HK-2 (cell line): Measurements from ENCODE around the gene TNRC6B.
A peak's percentile ranks its signal among the peaks of the same experiment; 100 is the strongest.
"Not testable (repeated sequence)": the region's sequence is repeated elsewhere in the genome, so short reads cannot be mapped to it uniquely, and the experiment has no call there.

Source experiments
- DNase-seq: peaks from one replicate; pipeline ENCODE4 v3.0.0-alpha.2; 2018; ENCODE audit not compliant: unreplicated experiment

TNRC6B gene

DNA sequence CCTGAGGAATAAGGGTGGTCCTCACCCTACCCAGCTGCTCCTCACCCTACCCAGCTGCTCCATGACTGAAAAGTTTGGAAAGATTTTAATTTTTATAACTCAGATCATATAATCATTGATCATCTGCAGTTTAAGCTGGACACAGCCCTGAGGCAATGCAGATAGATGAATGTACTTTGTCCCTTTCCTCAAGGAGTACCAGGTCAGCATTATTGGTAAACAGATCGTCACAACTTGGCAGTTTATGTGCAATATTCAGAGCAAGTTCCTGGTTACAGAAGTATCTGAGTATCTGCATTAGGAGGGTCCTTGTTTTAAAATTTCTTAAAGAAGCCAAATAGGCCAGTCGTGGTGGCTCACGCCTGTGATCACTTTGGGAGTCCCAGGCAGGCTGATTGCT is 3.6 kb downstream of the TNRC6B start:
- no peak for DNase-seq

DNA sequence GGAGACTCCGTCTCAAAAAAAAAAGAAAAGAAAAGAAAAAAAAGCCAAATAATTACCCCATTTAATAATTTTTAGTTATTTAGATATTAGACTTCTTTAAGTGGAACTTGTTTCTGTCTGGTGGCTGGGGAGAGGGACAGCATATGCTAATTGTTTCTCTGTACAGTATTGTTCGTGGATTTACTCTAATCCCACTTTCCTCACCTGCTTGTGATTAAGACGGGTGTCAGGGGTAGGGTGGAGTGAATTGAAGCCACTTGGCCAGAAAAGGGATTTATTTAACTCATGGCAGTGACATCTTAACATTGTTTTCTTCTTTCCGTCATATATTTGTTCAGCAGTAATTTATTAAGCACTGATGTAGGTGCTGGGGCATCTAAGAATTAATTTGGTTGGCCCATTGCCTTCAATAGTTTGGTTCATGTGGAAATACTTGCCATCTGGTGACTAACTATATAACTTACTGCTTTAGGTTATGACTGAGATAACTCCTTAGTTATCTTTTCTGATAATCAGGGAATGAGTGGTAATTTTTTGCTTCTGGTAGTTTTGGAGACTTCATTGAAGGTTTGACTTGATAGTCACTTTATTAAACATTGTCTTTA is 4.6 kb downstream of the TNRC6B start:
- DNase-seq = no peak

DNA sequence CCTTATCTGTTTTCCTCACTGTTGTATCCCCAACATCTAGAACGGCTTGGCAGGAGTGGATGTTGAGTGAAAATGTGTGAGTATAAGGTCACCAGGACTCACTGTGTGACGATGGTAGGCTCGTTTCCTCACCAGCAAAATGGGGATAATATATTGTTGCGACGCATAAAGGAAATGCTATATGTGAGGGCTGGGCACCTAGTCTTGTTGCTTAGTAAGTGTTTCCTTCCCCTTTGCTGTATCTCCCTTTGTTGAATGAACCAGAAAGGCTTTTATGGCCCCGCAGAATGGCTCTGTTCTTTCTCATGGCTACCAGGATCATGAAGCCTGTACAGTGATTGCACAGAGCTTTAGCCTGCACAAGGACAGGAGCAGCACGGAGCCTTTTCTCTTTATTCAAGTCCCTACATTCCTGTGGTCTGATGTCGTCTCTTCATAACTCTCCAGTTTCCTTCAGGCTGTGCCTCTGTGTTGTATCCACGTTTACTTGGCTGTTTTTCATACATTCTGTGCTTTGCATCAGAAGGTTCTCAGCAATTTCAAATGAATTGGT is 5.4 kb downstream of the TNRC6B start:
- no peak for DNase-seq

DNA sequence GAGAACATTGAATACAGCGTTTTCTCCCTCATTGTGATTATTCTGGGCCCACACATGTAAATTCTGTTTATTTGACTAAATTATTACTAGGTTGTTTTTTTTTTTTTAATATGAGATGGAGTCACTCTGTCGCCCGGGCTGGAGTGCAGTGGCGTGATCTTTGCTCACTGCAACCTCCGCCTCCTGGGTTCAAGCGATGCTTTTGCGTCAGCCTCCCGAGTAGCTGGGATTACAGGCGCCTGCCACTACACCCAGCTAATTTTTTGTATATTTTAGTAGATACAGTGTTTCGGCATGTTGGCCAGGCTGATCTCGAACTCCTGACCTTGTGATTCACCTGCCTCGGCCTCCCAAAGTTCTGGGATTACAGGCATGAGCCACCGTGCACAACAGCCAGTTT is 5.9 kb downstream of the TNRC6B start:
- not testable (repeated sequence) for DNase-seq

DNA sequence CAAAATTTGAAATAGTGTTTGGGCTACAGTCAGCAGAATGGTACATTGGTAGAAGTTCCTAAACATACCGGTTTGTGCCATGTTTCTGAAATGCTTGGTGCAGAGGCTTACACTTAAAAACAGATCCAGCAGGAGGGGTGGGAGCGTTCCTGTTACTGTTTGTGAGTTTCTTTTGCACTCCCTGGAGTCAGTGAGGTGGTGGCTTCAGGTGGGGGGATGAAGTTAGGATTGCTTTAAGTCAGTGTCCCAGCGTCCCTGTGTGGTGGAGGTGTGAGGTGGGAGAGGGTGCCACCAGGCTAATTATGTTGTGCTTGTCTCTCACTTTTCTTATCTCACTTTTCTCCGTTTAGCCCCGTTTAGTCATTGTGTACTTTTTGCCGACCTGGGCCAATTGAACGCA is 9.7 kb downstream of the TNRC6B start:
- no peak for DNase-seq

DNA sequence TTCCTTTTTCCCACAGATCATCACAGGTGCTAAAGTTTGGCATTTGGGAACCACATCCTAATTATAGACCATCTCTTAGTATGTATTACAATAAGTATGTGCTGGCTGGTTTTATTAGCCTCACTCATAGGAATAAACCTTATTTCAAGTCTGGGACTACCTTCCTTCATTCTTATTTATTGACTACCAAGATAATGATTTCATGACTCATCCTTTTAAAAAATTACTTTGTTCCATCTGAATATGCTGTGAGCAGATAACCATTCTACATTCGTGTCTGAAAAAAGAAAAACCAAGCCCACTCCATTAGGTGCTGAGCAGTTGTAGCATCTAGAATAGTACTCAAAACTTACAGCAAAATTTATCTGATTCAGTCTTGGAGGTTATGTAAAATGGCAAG is 12.3 kb downstream of the TNRC6B start:
- no peak for DNase-seq

DNA sequence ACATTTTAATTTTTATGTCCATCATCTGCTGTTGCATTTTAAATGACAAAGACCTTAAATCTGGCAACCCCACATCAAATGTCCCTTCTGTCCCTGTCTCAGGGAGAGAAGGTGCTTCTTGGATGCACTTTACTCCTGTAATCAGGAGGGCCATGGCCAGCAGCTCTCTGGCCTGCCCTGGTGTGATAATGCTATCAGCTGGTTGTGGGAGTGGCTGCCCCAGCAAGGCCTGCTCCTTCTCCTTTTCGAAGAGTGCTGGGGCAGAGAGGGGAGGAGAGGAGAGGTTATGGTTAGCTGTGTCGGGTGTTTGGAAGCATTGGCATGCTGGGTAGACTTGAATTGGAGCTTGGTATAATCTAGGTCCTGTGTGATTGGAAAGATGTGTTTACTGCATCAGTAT is 12.8 kb downstream of the TNRC6B start:
- no peak for DNase-seq

DNA sequence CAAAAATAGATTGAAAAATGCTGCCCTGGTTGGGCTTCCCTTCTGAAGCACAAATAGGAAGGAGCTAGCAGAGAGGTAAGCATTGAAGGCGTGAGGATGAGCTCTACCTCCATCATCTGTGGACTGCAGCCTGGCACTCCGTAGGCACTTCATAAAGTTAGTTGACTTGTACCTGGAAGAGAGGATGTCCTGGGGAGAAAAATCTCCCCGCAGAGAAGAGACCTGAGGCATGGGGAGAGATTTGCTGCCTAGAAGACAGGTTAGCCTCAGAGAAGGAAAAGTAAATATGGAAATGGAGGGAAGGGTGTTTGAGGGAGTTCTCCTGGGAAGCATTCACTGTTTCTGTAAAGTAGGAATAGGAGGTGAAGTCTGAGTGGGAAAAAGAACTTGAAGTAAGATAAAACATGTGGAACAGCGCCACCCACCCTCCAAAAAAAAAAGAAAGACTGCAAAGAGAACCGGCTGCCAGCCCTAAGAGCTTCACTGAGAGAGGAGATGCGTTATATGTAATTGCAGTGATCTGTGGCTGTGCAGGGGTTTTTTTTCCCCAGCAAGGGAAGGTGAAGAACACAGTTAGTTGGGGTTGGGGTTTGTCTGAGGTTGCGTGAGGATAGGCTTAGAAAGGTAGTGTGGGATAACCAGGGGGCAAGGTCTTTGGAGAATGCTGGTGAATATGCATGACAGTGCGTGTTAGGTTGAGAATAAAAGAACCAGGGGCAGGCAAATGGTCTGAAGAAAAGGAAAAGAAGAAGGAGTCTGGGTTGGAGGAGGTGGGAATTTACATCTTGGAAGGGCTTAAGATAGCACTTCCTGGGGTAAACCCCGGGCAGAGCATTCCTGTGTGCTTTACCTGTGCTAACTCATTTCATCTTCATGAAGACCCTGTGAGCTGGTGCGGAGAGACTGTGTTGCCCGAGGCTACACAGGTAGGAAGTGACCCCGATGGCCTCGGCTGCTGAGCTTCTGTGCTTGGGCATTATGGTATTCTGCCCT is 16.0 kb downstream of the TNRC6B start:
- no peak for DNase-seq

DNA sequence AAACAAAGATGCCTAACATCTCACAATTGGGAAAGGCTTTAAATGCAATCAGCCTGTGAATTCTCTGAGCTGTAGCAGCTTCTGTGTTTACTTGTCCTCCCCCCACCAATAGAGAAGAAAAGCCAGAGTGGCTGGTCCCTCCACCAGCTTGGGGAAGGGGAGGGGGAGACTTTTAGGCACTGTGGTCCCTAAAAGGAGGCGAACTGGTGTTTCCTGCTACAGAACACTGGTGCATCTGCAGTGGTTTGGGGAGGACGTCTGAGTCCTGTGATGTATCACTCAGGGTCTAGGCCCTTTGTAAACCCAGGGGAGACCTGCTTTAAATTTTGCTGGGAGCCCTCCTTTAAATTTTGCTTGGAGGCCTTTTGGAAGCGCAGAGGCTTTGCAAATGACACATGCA is 16.9 kb downstream of the TNRC6B start:
- no peak for DNase-seq

DNA sequence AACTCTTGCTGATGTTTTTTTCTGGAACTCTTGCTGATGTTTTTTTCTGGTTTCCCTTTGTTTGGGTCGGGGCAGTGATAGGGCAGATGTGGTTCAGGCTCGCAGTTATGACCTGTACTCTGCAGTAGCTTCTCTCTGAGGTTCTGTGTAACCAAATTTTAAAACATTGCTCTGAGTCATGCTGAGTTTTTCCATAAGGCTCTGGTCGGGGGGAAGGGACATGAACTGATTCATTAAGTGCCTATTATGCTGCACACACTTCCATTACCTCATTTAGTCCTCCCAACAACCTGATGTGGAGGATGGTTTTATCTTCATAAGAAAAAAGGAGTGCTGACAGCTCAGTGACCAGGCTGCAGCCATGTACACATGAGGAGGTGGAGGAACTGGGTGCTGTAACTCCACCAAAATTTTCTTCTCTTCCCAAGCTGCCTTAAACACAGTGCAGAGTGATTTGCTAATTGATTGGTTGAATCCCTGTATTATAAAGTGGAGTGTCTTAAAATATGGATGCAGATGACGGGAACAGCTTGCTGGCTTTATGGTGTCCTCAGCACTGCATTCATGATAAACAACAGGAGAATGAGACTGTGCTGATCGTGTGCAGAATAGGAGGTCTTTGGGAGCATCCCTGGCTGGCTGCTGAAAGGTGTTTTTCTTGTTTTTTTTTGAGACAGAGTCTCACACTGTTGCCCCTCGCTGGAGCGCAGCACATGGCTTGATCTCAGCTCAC is 19.1 kb downstream of the TNRC6B start:
- peak; percentile 22 for DNase-seq

DNA sequence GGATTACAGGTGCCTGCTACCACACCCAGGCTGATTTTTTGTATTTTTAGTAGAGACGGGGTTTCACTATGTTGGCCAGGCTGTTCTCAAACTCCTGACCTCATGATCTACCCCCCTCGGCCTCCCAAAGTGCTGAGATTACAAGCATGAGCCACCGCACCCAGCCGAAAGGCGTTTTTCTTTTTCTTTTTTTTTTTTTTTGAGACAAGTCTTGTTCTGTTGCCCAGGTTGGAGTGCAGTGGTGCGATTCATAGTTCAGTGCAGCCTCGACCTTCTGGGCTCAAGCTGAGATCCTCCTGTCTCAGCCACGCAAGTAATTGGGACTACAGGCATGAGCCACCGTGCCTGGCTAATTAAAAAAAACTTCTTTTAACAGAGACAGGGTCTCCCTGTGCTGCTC is 19.7 kb downstream of the TNRC6B start:
- not testable (repeated sequence) for DNase-seq

DNA sequence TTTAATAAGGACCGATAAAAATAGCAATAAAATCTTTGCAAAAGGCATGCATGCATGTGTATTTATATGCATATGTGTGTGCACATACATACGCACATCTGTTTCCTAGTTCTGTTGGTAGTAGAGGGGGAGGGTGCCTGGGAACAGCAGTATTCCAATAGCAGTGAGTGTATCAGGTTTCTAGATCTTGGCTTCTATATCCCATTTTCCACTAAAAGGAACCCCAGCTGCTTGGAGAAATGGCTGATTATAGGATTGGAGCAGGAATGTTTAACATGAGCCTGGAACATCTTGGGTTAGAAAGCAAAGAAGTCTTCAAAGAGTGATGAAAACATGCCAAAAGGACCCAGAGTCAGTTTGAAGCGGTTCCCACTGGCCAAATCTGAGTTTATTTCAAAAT is 21.0 kb downstream of the TNRC6B start:
- no peak for DNase-seq

DNA sequence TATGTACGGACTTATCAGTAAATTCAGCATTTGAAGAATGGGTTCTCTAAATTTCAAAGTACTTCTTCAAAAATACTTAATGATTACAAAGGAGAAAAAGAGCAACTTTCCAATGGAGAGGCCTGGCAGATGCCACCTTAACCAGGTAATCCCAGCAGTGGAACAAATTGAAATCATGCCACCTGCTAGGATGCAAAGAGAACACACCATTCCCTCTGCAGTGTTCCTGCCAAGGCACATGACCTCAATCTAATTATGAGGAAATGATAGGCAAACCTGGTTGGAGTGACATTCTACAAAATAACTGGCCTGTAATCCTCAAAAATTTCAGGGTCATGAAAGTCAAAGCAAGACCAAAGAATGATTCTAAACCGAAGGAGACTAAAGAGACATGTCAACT is 21.5 kb downstream of the TNRC6B start:
- no peak for DNase-seq

DNA sequence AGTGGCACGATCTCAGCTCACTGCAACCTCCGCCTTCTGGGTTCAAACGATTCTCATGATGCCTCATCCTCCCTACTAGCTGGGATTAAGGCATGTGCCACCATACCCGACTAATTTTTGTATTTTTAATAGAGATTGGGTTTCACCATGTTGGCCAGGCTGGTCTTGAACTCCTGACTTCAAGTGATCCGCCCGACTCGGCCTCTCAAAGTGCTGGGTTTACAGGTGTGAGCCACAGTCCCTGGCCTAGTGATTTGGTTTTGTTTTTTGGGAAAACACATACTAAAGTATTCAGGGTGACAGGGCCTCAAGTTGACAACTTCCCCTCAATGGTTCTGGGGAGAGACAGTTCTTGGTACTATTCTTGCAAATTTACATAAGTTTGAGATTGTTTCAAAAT is 22.1 kb downstream of the TNRC6B start:
- DNase-seq = no peak

DNA sequence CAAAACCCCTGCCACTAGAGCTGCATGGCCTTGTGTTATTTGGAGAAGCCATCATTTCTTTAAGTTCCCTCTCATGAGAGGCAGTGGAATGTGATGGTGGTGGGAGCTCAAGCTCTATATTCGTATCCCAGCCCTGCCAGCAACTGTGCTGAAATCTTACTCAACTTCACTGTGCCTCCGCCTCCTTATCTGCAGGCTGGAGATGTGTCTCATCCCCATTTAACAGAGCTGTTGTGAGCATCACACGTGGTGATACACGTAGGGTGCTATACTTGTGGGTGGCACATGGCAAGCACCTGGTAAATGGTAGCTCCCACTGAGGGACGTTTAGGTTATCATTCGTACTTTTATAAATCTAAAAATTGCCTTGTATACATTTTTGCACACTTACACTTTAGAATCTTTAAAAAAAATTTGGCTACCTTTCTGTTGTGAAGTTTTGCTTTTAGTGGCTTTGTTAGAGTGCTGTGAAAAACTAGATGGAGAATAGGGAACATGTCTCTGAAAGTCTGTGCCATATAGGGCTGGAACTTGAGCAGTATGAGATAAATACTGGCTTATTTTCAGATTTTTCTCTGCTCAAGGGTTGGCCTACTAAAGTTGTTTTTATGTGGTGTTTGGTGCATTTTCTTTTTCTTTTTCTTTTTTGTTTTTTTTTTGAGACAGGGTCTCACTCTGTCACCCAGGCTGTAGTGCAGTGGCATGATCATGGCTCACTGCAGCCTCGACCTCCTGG is 23.2 kb downstream of the TNRC6B start:
- DNase-seq = no peak

DNA sequence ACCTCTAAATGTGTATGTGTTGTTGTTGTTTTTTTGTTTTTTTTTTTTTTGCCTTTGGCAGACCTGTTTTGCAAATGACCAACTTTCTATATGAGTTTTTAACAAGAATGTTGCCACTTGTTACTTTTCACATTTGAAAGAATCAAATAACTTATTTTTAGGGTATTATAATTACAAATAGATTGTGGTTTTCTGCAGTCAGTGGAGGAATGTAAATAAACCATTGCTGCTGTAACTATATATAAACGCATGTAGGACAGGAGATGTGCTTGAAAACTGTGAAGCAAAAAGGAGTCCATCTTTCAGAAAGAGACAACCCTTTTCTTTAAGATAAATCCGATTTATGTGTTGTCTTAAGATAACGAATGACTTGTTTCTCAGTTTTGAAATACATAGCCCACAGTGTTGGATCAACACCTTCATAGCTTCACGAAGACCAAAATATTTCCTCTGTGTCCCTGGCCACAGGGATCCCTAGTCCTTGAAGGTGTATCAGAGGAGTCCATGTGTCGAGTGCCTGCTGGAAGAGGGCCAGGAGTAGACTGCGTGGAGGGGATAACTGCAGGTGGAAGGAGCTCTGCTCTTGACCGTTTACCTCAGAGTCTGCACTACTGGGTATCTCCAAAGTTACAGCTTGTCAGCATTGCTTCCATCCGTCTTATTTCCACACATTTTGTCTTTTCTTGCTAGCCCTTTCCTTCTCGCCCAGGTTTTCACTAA is 24.7 kb downstream of the TNRC6B start:
- DNase-seq = no peak

DNA sequence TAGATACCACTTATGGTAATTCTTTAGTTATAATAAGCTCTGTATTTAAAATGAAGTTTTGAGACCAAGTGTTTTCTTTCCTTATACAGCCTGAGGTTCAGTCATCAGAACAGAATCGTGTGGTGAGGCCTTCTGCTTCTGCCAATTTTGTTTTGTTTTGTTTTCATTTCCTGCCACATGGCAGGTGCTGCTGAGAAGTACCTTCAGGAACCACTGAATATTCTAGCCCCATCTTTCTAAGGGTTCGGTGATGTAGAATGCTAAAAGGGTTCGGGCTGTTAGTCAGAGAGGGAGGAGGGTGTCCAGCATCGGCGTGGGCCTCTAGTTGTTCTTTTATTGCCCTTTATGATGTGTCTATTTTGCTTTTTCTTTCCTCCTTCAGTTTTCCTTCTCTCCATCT is 25.8 kb downstream of the TNRC6B start:
- DNase-seq = no peak

DNA sequence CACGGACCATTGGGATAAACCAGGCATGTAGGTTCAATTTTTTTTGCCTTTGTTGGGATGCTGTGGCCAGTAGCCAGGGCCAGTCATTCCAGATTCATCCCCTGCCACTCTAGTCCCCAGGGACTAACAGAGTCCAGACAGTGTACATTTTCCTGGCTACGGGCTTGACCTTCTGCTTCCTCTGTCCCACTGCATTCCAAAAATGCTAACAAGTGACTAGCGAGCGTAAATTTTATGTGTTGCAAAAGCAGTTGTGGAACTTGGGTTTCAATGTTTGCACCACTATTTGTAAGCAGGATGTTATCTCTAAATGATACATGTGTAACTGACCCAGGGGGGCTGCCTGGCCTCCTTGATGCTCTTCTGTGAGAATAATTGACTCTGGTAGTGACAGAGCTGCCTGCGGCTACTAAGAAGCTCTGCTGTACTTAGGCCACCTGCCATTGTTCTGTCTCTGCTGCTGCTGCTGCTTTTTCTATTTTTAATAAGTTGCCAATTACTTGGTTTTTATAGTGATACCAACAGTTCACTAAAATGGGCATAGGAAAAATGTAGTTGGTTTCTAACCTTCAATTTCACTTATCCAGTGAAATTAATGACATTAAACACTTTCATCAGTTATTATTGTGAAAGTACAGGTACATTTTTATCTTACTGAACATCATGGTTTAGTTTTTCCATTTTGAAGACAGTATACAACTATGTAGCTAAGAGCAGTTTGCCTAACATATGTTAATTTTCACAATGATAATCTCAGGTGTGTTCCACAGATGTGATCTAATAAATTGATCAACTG is 26.8 kb downstream of the TNRC6B start:
- no peak for DNase-seq

DNA sequence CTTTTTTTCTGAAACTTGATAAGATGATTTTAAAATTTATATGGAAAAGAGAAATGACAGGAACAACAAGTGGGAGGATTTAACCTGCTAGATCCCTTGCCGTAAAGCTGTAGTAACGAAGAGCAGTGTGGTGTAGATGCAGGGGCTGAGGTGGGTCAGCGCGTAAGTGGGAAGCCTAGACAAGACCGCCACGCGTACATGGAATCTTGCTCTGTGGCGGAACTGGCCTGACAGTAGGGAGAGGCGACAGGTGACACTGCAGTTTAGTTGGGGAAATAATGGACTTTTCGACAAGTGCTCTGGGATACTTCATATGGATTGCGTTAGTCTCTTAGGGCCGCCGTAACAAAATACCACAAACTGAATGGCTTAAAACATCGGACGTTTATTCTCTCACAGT is 28.8 kb downstream of the TNRC6B start:
- DNase-seq = no peak

DNA sequence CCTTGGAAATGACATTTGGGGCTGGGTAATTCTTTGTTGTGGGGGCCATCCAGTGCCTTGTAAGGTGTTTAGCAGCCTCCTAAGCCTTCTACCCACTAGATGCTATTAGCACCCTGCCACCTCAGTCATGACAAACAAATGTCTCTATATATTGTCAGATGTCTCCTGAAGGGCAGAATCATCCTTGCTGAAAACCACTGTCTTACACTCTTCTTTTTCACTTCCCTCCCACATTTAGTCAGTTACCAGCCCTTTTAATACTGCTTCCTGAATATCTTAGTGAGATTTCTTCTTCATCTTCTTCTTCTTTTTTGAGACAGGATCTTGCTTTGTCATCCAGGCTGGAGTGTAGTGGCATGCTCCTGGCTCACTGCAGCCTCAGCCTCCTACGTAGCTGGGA is 33.1 kb downstream of the TNRC6B start:
- no peak for DNase-seq
